A549 treated with Hydrocortisone at 1 μM for 4 hours (cell line): ENCODE results near the gene BANP. TPM values are rescaled to one million over a fixed set of nuclear protein-coding genes. Genes with fewer than 3 reads are reported as not detected.

Experiments
- total RNA-seq: library from RNA; stranded (reverse); fragments of 200-300 nt; extraction: Qiagen RNA extraction; gene quantifications from 5 replicates; pipeline ENCODE4 v1.2.3, GENCODE V29; 2022

The BANP gene
- 13.0 to 17.5 TPM (median 15.1 TPM) in 5 replicates for total RNA-seq

GRCh38 chr16:87950765-87951551 lies at the start of gene BANP:
TSS of gene BANP (plus strand) at chr16:87951434. CDS start at chr16:87975116, 23,682 bp downstream.

GRCh38 chr16:87936375-87937230 lies 14.6 kb upstream of the BANP start, which contains the start of gene CA5A:
TSS of gene CA5A (minus strand) at chr16:87936529. CDS start at chr16:87936450, 79 bp downstream.

Other genes with a start within 250 kb of the BANP start
- gene KLHDC4, start 185.4 kb upstream of the BANP start, total RNA-seq = 43.9 to 50.5 TPM (median 47.4 TPM) in 5 replicates
- 788 to 837 TPM (median 827 TPM) in 5 replicates for gene SLC7A5, start 81.9 kb upstream of the BANP start, total RNA-seq
- not detected in 5 replicates for gene CA5A, start 14.9 kb upstream of the BANP start, total RNA-seq